ENCODE measurements around the gene OR10H4.
A peak's percentile ranks its signal among the peaks of the same experiment; 100 is the strongest.
"Not testable (repeated sequence)": the region's sequence is repeated elsewhere in the genome, so short reads cannot be mapped to it uniquely, and the experiment has no call there.

Gene OR10H4

DNA sequence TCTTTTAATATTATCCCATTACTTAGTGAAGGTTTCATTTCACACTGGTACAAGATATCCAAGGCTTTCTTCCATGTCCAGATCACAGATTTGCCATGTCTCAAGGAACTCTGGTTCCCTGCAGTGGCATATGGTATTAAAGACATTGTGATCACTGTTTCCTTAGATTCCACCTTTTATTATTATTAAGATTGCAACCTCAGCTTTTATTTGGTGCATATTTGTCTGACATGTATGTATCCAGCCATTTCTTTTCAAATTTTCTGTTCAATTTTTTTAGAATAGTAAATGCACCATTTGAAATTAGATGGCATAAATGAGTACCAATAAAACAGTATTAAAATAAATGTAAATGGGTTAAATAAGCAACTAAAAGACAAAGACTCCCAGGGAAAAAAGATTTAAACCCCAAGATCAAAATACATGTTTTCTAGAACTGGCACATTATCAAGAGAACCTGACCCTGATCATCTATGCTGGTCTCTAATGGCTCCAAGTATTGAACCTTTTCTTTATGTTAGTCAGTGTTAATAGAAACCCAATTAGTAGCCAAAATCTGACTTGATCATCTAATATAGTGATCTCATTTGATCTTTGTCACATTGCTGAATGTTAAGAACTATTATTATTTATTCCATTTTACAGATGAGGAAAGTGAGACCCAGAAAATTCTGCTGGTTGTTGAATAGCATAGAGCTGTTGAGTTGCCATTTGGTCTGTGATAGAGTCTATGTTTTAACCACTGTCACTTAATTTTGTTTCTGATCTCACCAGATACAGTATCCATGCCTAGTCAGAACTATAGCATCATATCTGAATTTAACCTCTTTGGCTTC, at the start of gene OR10H4:
OR10H4 (plus strand) TSS at position 786 of the 836 bp plus-strand sequence; CDS start at position 786, 0 bp downstream.
- DNase-seq: no peak

DNA sequence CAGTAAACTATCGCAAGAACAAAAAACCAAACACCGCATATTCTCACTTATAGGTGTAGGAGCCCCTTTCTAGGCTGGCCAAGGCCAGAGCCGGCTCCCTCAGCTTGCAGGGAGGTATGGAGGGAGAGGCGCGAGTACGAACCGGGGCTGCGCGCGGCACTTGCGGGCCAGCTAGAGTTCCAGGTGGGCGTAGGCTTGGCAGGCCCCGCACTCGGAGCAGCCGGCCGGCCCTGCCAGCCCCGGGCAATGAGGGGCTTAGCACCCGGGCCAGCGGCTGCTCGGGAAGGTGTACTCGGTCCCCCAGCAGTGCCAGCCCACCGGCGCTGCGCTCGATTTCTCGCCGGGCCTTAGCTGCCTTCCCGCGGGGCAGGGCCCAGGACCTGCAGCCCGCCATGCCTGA, 49.2 kb upstream of the OR10H4 start:
- DNase-seq: not testable (repeated sequence)

DNA sequence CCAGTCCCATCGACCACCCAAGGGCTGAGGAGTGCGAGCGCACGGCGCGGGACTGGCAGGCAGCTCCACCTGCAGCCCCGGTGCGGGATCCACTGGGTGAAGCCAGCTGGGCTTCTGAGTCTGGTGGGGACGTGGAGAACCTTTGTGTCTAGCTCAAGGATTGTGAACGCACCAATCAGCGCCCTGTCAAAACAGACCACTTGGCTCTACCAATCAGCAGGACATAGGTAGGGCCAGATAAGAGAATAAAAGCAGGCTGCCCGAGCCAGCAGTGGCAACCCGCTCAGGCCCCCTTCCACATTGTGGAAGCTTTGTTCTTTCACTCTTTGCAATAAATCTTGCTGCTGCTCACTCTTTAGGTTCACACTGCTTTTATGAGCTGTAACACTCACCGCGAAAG, 48.8 kb upstream of the OR10H4 start:
- DNase-seq: not testable (repeated sequence)

DNA sequence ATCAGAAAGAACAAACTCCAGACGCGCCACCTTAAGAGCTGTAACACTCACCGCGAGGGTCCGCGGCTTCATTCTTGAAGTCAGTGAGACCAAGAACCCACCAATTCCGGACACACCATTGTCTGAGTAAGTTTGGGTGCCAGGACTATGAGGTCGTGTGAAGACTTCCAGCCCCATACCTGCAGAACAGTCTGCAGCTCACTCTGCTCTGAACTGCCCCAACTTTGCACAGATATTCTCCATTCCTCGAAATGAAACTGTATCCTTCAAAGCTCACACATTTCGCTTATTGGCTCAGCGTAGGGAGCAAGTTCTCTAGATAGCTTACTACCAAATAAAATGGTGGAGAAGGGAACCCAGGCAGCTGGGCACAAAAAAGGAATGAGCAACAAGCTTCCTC, 48.3 kb upstream of the OR10H4 start:
- DNase-seq: no peak

DNA sequence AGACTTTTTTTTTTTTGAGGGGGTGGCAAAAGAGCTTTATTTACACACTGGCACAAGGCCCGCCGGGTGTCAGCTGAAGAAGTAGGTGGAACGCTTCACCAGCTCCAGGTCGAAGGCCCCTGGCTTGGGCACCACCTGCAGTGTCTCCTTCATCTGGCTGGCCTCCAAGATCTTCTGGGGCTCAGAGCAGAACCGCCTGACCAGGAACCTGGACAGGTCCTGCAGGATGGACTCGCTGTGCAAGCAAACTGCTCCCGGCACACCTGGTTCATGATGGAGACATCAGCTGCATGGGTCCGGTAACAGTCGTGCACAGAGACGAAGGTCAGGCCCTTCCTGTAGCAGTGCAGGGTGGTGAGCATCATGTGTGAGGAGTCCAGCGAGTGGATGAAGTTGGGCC, 46.6 kb upstream of the OR10H4 start:
- no peak for DNase-seq

DNA sequence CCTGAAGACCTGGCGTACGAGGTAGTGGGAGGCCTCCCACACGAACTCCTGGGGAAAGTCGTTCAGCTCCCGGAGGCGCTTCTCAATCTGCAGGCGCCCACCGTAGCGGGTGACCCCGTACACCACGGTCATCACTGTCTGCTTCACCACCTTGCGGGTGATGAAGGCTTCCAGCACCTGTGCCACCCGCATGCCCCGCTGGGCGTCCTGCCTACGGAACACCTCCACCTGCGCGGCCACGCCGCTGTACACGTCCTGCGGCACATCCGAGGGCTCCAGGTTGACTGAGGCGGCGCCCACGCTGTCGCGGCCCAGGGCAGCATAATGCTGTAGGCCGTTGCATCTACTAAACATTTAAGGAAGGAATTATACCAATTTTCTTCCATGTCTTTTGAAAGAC, 45.9 kb upstream of the OR10H4 start:
- not testable (repeated sequence) for DNase-seq

GRCh38 chr19:15905026-15905425, 43.8 kb upstream of the OR10H4 start:
- DNase-seq: no peak

DNA sequence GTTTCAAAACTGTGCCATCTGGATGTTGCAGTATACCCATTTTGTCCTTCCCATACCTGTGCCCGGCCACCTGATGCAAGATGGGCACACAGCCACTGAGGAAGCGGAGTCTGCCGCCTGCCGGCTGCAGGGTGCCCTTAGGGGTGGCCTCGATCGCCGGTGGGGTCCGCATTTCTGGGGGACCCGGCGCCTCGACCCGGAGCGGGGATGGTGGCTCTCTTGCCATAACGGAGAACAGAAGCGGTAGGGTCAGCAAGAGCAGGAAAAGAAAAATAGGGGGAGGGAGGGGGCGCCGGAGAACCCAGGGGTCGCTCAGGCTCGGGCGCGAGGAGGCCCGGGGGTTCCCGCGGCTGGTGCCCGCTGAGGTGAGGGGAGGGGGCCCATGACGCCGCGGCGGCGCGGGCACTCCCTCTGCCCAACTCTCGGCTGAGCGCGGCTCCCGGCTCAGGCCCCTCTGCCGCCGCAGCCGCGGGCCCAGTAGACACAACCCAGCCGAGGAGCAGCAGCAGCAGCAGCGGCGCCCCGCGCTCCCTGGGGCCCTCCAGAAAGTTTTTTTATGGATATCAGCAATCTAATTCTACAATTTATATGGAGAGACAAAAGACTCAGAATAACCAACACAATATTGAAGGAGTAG, 37.1 kb upstream of the OR10H4 start:
- DNase-seq: no peak

DNA sequence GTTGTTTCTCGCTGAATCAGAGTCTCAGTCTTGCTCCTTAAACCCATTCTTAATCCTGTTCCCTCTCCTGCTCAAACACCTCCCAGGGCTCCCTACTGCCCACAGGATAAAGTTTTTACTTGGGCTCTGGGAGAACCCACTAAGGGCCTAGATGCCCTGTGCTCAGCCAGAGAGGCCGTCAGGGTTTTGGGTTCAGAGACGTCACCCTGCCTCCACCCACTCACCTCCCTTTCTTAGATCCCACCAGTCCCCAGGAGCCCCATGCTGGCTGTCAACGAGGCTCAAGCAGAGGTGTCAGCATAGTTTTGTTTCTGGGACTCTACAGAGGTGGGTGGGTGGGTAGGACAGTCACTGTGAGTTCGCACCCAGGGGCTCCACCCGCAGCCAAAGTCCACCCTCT, 35.4 kb upstream of the OR10H4 start:
- no peak for DNase-seq

- DNase-seq: no peak
These were observed 35.0 kb upstream of the OR10H4 start for GRCh38 chr19:15913830-15914229.

DNA sequence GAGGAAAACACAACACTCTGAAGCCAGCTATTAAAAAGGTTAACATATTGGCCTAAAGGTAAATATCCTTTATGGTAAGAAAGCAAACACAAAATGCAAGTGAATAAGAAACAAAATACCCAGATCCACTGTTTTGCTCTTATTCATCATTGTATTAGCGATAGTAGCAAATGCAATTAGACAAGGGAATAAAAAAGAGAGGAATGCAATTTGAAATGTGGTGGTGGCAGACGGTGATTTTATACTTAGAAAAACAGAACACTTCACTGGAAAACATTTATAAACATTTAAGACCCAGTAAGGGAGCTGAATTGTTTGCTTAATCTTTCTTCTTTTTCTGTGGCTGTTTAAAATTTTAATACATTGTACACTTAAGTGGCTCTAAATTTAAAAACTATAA, 33.7 kb upstream of the OR10H4 start:
- no peak for DNase-seq

DNA sequence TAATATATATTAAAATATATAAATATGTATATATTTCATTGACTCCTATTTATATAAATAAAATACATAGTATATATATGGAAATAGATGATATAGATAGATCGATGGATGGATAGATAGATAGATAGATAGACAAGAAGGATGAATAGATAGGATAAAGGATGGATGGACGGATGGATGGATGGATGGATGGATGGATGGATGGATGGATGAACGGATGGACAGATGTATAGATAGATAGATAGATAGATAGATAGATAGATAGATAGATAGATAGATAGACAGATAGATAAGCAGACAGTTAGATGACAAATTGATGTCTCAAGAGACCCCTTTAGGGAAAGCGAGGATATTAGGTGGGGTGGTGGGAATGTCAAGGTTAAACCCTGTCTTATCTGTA, 29.6 kb upstream of the OR10H4 start:
- no peak for DNase-seq

DNA sequence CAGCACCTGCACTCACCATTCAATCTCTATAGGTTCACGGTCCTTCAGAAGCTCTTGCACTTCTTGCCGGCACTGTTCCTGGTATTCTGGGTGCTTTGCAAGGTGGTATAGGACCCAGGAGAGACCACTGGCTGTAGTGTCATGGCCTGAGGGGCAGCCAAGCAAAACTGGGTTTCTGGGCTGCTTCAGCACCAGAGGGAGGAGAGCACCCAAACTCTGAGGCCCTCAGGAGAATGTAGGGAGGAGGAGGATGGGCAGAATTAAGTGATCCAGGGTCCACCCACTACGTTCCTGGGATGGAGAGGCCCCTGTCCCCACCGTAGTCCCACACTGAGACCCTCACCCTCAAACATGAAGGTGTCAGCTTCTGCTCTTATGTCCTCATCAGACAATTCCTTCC, 26.8 kb upstream of the OR10H4 start:
- no peak for DNase-seq

DNA sequence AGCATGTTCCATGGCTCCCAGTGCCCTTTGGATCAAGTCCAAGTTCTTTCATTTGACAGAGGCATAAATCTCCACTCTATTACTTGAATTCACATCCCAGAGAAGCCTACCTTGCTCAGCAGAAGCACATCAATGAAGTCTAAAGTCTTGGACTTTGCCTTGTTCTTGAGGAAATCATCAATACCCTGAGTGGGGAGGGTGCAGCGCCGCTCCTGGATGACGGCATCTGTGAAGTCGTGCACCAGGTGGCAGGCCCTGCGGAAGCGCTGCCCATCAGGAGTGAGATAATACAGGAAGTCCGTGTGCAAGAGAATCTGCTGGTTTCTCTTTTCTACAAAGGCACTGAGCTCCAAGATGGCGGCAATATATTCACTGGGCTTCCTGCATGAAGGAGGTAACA, 25.1 kb upstream of the OR10H4 start:
- DNase-seq: no peak

DNA sequence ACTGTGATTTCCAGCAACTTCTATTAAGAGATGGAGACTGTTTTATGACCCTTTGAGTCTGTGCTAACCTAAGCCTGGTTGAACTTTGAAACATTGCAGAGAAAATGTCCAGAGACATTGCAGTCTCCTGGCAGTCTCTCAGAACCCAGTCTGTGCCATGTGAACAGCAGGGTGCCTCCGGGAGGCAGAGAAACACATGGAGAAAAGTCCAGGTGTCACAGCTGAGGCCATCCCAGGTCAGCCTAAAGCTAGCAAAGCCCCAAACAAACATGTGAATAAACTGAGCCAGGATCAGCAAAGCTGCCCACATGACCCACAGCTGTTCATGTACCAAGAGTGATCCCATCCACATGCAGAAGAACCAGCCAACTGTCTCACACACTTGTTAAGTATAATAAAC, 22.3 kb upstream of the OR10H4 start:
- DNase-seq: no peak

DNA sequence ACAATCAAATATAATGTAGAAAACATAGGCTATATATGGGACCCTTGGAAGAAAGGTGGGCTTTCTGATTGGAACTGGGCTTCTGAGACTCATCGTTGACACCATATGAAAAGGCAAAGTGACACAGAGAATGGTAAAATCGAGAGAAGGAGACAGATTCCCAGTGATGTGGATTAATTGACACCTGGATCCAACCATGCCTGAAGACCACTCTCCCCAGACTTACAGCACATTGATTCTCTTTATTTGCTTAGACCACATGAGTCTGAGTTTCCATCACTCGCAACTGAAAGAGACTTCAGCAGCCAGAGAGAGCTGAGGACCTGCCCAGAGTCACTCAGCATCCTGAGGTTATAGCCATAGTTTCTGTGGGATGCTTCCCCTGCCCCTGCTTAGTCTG, 20.5 kb upstream of the OR10H4 start:
- no peak for DNase-seq

DNA sequence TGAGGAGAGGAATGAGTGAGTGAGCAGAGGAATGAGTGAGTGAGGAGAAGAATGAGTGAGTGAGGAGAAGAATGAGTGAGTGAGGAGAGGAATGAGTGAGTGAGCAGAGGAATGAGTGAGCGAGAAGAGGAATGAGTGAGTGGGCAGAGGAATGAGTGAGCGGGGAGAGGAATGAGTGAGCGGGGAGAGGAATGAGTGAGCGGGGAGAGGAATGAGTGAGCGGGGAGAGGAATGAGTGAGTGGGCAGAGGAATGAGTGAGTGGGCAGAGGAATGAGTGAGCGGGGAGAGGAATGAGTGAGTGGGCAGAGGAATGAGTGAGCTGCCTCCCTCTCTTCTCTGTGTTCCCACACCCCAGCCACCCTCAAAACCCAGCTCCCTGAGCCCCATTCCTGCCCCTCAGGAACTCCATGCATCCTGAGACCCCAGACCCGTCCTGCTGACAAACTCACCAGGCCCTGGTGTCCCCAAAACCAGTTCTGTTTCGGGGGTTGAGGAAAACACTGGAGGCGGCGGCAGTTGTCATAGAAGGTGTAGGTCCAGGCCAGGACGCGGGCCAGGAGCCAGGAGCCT, 15.0 kb upstream of the OR10H4 start:
- DNase-seq: peak; percentile 44

- no peak for DNase-seq
These were observed 14.3 kb upstream of the OR10H4 start, which contains the start of gene CYP4F11 for GRCh38 chr19:15934332-15935078. TSS of gene CYP4F11 (minus strand) at chr19:15934529. CDS start at chr19:15934408, 121 bp downstream.

GRCh38 chr19:15935167-15935702, 13.6 kb upstream of the OR10H4 start:
- no peak for DNase-seq

DNA sequence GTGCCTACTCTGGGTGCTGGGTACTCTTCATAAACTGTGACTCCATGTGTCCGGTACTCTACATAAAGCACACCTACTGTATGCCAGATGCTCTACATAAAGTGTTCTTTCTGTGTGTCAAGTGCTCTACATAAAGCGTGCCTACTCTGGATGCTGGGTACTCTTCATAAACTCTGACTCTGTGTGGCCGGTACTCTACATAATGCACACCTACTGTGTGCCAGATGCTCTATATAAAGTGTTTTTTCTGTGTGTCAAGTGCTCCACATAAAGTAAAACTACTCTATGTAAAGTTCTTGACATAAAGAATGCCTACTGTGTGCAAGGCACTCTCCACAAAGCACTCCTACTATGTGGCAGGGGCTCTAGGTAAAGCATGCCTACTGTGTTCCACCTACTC, 12.6 kb upstream of the OR10H4 start:
- DNase-seq: no peak

- DNase-seq: no peak
These were observed 11.9 kb upstream of the OR10H4 start for GRCh38 chr19:15936950-15937349.

DNA sequence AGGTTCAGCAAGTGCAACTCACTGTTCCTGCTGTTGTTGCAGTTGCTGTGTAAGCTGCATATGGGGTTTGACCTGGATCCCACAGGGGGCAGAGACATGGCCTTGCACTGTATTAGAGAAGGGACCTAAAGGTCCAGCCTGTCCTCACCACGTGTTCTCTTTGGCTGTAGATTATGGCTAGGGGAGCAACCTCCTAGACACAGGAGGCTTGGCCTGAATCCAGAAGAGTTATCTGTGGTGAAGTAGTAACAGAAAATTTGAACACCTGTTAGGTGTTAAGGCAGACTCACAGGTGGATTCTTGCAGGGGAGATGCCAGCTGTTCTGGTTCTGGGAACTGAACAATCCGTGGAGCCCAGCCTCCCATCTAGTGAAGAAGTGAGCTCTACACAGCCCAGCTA, 11.0 kb upstream of the OR10H4 start:
- no peak for DNase-seq

GRCh38 chr19:15944401-15944800, 4.4 kb upstream of the OR10H4 start:
- no peak for DNase-seq
